ENCODE data around the gene ZNF296. TPM values are rescaled to one million over a fixed set of nuclear protein-coding genes. Genes with fewer than 3 reads are reported as not detected.

ZNF296 gene
- total RNA-seq, 1 donor from 2014 or later, result under 0.01 TPM

DNA sequence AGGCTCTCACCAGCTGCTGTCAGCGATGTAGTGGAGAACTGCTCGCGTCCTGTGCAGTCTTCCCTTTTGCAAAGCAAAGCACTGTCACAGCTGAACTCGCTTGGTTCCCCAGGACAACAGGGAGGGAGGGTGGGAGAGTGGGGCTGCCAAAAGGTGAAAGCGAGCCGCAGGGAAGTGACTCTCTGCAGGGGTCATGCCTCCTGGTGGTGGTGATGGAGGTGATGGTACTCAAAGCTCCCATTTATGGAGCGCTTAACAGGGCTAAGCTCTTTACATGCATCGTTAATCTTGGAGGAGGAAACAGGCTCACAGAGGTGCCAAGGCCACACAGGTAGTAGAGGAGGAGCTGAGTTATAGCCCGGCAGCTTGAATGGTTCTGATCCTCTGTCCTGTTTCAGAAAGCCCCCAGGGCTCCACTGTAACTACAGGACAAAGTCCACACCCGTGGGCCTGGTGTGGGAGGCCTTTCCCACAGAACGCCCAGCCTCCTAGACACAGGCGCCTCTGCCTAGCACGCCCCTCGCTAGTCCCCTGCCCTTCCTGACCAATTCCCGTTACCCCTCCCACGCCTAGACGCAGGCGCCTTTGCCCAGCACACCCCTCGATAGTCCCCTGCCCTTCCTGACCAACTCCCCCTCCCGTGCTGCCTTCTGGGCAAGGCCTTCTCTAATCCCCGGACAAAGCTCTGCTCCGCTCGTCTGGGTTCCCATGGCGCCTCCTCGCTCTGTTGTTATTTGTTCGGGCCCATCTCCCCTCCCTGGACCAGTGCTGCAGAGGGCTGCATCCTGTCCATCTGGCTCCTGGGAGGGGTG, 27.4 kb upstream of the ZNF296 start:
- DNase-seq (ENCODE audit: low read depth in 2 of 2), result no peak

DNA sequence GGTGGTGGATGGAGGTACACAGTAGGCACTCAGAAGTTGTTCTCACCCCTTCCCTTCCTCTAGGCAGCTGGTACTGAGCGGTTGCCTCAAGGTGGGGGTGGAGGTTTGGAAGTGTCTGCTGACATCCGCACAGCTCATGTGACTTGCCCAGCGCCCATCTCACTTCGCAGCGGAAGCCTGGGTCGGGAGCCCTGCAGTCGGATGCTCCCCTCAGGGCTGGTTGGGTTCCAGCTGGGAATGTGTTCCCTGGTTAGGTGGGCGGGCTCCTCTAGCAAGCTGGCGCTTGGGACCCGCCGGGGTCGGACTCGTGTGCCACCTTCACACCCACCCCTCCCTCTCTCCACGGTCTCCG, 26.9 kb upstream of the ZNF296 start:
- no peak for DNase-seq (ENCODE audit: low read depth in 2 of 2)

GRCh38 chr19:45102481-45102880, 26.2 kb upstream of the ZNF296 start:
- DNase-seq (ENCODE audit: low read depth in 2 of 2), result no peak

GRCh38 chr19:45101806-45102205, 25.5 kb upstream of the ZNF296 start:
- no peak for DNase-seq (ENCODE audit: low read depth in 2 of 2)

GRCh38 chr19:45100846-45101252, 24.6 kb upstream of the ZNF296 start:
- peak; percentile 27 to 31 for DNase-seq (ENCODE audit: low read depth in 2 of 2)

DNA sequence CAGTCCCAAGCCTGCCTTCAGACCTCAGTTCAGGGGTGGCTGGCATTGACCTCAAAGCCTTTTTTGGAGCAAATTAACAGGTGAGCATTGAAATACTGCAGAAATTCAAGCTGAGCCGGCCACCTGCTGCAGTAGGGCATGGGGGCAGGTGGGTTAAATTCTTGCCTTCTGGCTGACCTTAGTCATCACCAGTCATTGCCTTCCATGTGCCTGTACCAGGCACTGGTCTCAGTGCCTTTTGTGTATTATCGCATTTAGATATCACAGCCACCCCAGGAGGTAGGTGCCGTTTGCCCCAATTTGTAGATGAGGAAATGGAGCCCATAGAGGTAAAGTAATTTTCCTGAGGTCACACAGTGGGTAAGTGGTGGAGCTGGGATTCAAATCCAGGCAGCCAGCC, 23.9 kb upstream of the ZNF296 start:
- DNase-seq (ENCODE audit: low read depth in 2 of 2), result no peak

DNA sequence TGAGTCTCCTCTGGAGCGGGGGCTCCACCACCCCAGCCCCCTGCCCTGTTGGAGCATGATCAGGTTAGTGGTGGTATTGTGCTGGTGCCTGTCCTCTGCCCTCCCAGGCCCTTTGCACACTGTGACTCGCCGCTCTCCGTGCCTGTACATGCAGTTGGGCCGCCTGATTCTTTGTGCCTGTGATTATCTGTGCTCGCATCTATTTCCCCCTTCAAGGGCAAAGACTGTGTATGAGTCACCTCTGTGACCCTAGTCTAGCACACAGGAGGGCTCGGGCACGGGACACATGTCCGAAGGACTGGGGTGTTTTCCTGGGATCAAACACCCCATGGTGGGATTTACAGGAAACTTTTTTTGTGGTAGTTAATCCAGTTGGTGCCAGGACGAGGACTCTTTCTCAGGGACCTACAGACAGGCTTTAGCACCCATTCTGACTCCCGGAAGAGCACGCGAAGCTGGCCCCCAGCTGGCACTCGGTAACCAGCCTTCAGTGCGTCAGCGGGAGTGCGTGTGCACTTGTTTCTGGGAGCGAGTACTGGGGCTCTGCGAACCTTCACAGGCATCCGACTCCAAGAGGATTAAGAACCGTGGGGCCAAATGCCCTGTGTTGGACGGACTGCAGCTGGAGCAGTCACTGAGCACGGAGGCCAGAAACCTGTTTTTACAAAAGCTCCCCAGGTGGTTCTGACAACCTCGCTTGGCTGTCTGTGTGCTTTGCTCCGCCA, 23.4 kb upstream of the ZNF296 start:
- no peak for DNase-seq (ENCODE audit: low read depth in 2 of 2)

- peak; percentile 74 to 90 for DNase-seq (ENCODE audit: low read depth in 2 of 2)
Observed at GRCh38 chr19:45098521-45099466, 22.5 kb upstream of the ZNF296 start.

- peak; percentile 90 to 95 for DNase-seq (ENCODE audit: low read depth in 2 of 2)
Observed at GRCh38 chr19:45097776-45098520, 21.7 kb upstream of the ZNF296 start.

GRCh38 chr19:45097450-45097775, 21.1 kb upstream of the ZNF296 start:
- DNase-seq (ENCODE audit: low read depth in 2 of 2), result no peak

GRCh38 chr19:45096700-45097099, 20.4 kb upstream of the ZNF296 start:
- DNase-seq (ENCODE audit: low read depth in 2 of 2), result no peak

DNA sequence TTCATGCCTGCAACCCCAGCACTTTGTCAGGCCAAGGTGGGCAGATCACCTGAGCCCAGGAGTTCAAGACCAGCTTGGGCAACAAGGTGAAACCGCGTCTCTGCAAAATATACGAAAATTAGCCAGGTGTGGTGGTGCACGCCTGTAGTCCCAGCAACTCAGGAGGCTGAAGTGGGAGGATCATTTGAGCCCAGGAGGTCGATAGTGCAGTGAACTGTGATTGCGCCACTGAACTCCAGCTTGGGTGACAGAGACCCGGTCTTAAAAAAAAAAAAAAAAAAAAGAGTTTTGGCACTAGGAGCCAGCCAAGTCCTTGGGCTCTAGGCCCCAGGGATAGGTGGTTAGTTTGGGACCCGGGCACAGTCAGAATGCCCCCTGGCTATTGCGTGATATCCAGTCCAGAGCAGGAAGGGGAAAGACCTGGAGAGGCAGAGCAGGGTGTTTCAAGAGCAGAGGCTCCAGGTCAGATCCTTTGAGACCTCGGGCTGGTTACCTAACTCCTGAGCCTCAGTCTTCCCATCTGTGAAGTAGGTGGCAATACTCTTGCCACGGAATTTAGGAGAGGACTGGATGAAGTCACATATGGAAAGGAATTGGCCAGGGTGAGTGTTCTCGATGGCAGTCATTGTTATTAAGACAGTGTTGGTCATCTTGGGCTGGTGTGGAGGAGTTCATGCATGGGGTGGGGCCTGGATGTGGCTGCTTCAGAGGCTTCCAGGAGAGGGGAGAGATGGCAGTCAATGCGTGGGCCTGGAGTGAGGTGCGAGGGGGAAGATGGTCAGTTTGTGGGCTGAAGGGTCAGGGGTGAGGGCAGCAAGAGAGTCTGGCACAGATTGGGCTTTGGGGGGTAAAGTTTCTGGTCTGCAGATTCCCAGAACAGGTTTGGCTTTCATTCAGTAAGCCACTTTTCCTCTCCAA, 19.5 kb upstream of the ZNF296 start:
- no peak for DNase-seq (ENCODE audit: low read depth in 2 of 2)

DNA sequence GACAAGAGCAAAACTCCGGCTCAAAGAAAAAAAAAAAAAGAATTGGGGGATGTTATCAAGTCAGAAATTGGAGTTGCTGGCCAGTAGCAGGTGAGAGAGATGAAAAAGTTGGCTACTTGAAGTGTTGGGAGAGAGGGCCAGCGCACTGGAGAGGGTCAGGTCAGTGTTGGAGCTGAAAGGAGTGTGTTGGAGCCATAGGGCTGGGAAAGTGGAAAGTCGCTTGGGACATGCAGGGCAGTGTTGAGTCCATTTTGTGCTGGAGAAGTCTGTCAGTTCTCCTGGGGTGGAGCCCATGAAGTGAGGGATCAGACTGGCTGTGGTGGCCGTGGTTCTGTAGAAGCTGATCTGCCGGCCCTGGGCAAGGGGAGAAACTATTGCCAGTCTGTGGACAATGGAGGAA, 18.4 kb upstream of the ZNF296 start:
- DNase-seq (ENCODE audit: low read depth in 2 of 2), result no peak

DNA sequence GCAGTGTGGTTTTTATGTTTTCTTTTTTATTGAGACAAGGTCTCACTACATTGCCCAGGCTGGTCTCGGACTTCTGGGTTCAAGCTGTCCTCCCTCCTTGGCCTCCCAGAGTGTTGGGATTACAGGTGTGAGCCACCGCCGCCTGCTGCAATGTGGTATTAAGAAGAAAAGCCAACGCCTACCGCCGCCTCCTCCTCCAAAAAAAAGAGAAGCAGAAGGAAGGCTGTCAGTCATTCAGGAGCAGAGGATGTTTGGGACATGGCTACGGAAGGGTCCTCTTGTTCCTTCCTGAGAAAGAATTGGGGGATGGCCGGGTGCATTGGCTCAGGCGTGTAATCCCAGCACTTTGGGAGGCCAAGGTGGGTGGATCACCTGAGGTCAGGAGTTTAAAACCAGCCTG, 17.9 kb upstream of the ZNF296 start:
- DNase-seq (ENCODE audit: low read depth in 2 of 2), result no peak

DNA sequence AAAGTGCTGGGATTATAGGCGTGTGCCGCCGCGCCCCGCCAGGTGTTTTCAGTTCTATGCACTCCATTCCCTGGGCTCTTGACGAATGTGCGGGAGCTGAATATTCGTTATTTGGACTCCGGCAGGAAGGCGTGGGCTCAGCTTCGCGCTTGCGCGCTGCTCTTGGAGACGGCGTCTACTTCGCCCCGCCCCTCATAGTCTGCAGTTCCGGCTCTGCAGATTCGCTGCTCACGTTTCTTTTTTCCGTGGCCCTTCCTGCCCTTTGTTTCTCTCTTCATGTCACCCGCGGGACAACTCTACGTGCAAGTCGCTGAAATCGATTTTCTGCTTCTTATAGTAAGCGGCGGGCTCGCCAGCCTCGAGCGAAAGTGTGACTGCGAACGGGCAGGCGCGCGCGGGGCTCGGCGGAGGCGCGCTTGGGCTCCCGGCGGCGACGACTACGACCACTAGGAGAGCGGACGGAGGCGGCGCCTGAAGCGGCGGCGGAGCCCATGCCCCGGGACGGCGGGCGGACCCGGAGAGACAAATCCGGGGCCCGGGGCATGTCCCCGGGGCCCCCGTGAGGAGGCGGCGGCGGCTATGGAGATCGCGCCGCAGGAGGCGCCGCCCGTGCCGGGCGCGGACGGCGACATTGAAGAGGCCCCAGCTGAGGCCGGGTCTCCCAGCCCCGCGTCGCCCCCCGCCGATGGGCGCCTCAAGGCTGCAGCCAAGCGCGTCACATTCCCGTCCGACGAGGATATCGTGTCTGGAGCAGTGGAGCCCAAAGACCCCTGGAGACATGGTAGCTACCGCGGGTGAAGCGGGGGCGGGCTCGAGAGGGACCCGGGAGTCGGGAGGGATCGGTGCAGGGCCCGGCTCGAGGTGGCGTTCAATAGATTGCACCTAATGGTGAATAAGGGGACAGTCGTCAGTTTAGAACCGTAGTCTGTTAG, 16.7 kb upstream of the ZNF296 start, which contains the start of gene PPP1R37:
TSS of gene PPP1R37 (plus strand) at position 433 of the 932 bp plus-strand sequence. CDS start at position 580, 147 bp downstream.
- peak; percentile 98 to 99 for DNase-seq (ENCODE audit: low read depth in 2 of 2)

DNA sequence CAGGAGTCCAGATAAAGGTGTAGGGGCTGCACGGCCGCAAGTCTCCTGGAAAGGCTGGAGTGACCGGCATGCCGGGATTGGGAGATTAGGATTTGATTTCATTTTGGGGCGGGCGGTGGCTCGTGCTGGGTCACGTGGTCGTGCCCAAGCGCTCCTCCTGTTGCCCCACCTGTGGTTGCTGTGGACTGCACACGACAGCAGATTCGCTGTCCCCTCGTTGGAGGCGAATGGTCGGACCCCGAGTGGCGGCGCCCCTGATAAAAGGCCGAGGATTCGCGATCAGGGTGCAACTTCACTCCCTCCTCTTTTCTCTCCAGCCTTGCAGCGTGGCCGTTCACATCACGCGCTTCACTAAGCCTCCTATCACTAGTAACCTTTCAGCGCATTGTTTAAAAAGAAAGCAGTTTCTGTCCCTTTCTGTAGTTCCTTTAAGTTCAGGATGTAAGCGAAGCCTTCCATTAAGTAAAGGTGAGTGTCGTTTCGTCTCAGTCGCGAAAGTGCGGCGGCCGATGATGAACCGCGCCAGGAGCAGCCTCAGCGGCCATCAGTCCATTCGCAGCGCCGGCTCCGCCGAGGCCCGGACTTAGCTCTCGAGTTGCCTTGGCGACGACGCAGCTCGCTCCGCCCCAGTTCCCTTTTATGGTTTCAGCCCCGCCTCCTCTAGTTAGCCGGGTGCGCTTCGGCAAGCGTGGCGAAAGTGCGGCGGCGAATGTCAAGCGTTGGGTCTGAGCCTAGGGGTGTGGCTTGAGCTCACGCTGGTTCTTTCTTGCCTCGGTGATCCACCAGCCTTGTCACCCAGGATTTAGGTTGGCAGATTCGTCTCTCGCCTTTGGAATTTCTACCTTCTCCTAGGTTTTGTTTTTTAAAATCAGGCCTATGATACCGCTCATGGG, 15.0 kb upstream of the ZNF296 start:
- DNase-seq (ENCODE audit: low read depth in 2 of 2), result peak; percentile 99 to 100

DNA sequence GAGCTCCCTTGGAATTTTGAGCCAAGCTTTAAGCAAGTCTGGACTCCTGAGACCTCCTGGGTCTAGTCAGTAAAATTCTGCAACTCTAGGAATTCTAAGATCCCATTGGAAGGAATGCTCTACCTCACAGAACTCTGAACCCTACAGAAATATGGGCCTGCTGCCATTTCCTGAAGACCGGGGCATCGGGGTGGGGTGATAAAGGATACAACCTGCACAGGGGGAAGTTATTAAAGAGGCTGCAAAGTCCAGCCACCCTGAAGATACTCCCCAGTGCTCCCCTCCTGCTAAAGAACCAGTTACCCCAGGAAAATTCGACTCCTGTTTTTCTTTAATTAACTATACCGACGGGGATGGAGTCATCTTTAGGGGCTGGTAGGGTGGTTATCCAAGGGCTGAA, 14.3 kb upstream of the ZNF296 start:
- no peak for DNase-seq (ENCODE audit: low read depth in 2 of 2)

DNA sequence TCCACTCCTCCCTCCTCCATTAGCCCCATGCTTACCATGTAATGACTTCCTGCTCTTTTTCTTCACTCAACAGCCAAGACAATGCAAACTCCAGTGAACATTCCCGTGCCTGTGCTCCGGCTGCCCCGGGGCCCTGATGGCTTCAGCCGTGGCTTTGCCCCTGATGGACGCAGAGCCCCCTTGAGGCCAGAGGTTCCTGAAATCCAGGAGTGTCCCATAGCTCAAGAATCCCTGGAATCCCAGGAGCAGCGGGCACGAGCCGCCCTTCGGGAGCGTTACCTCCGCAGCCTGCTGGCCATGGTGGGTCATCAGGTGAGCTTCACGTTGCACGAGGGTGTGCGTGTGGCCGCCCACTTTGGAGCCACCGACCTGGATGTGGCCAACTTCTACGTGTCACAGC, 13.8 kb upstream of the ZNF296 start:
- DNase-seq (ENCODE audit: low read depth in 2 of 2), result no peak
